IMR-90 (cell line): ENCODE measurements around the gene ARID3C. TPM values are rescaled to one million over a fixed set of nuclear protein-coding genes. Genes with fewer than 3 reads are reported as not detected.

Experiments
- ATAC-seq: fragments of 200-7000 bp; cut with Tn5 transposase; 2 replicates; pipeline ENCODE4 v1.9.1; 2020; ENCODE audit warnings: low read depth, mild to moderate bottlenecking, moderate library complexity
- BruUV-seq: library from RNA; stranded (reverse); fragments of 400-500 nt; replicated peaks from 2 replicates; lab custom pipeline; 2021; lab: Mats Ljungman, UMichigan
- CTCF ChIA-PET: fragments of 300-600 bp; formaldehyde crosslinking; extraction: SDS; loops from one replicate; lab custom pipeline; 2021; ENCODE audit warnings: antibody characterized with exemption; lab: Yijun Ruan, JAX
- POLR2A ChIA-PET: fragments of 300-600 bp; sonication (Branson Sonifier 250); formaldehyde crosslinking; loops from one replicate; lab custom pipeline; 2022; ENCODE audit warnings: antibody characterized with exemption; ENCODE audit not compliant: unreplicated experiment; lab: Charles Lee
- DNase-seq: peaks from one replicate; pipeline ENCODE4 v3.0.0; 2013
- H2AFZ ChIP-seq: replicated peaks from 2 replicates; pipeline ENCODE3; 2013; ENCODE audit warnings: low read length, mild to moderate bottlenecking; ENCODE audit not compliant: poor library complexity
- H2AK5ac ChIP-seq: 2 replicates; pipeline ENCODE4 v1.6.1; 2013; ENCODE audit warnings: low read depth, low read length, inconsistent platforms
- H2AK9ac ChIP-seq: replicated peaks from 2 replicates; pipeline ENCODE3; 2013; ENCODE audit warnings: mild to moderate bottlenecking, low read depth, low read length, moderate library complexity; ENCODE audit not compliant: poor library complexity
- H2BK120ac ChIP-seq: 2 replicates; pipeline ENCODE4 v1.6.1; 2013; ENCODE audit warnings: low read depth, low read length, inconsistent platforms
- H2BK15ac ChIP-seq: 3 replicates; pipeline ENCODE4 v1.6.1; 2013; ENCODE audit warnings: low read depth, low read length, inconsistent platforms
- H2BK20ac ChIP-seq: 2 replicates; pipeline ENCODE4 v1.6.1; 2013; ENCODE audit warnings: low read depth, mild to moderate bottlenecking, inconsistent platforms, low read length, moderate library complexity
- H2BK5ac ChIP-seq: 2 replicates; pipeline ENCODE4 v1.6.1; 2013; ENCODE audit warnings: mild to moderate bottlenecking, low read depth, low read length, inconsistent platforms; ENCODE audit not compliant: poor library complexity, severe bottlenecking
- H3K14ac ChIP-seq: replicated peaks from 2 replicates; pipeline ENCODE4 v1.6.1; 2013; ENCODE audit warnings: low read depth, low read length, inconsistent platforms
- H3K18ac ChIP-seq: 2 replicates; pipeline ENCODE4 v1.6.1; 2013; ENCODE audit warnings: low read depth, low read length, control low read depth
- H3K23ac ChIP-seq: 2 replicates; pipeline ENCODE4 v1.6.1; 2013; ENCODE audit warnings: low read depth, low read length, inconsistent platforms
- H3K27ac ChIP-seq: 2 replicates; pipeline ENCODE4 v1.5.1; 2013; ENCODE audit warnings: mild to moderate bottlenecking, control low read depth, low read length; ENCODE audit not compliant: insufficient read depth
- H3K27me3 ChIP-seq: 2 replicates; pipeline ENCODE4 v1.6.1; 2013; ENCODE audit warnings: low read length; ENCODE audit not compliant: control insufficient read depth, insufficient read depth
- H3K36me3 ChIP-seq: 2 replicates; pipeline ENCODE4 v1.6.1; 2013; ENCODE audit warnings: low read length, mixed read lengths; ENCODE audit not compliant: control insufficient read depth, insufficient read depth
- H3K4ac ChIP-seq: 2 replicates; pipeline ENCODE4 v1.6.1; 2013; ENCODE audit warnings: low read depth, low read length, inconsistent platforms
- H3K4me1 ChIP-seq: 2 replicates; pipeline ENCODE4 v1.6.1; 2013; ENCODE audit warnings: low read length, mixed read lengths; ENCODE audit not compliant: control insufficient read depth, insufficient read depth
- H3K4me2 ChIP-seq: 2 replicates; pipeline ENCODE4 v1.6.1; 2013; ENCODE audit warnings: low read depth, mild to moderate bottlenecking, control low read depth, low read length, moderate library complexity
- H3K4me3 ChIP-seq: 2 replicates; pipeline ENCODE4 v1.5.1; 2013; ENCODE audit warnings: low read depth, mild to moderate bottlenecking, control low read depth, low read length, moderate library complexity; ENCODE audit not compliant: insufficient read depth
- H3K56ac ChIP-seq: 2 replicates; pipeline ENCODE4 v1.6.1; 2013; ENCODE audit warnings: low read length, inconsistent platforms; ENCODE audit not compliant: insufficient read depth; ENCODE audit errors: extremely low read depth
- H3K79me1 ChIP-seq, 2 experiments: 2 replicates each; pipeline ENCODE4 v1.6.1; 2013; ENCODE audit warnings: low read length in 2 of 2, inconsistent platforms in 1 of 2, low read depth in 1 of 2
- H3K9ac ChIP-seq: 2 replicates; pipeline ENCODE4 v1.6.1; 2013; ENCODE audit warnings: low read depth, low read length, control low read depth
- H3K9me1 ChIP-seq: 2 replicates; pipeline ENCODE4 v1.6.1; 2013; ENCODE audit warnings: low read length, inconsistent platforms; ENCODE audit not compliant: insufficient read depth
- H3K9me3 ChIP-seq: 2 replicates; pipeline ENCODE4 v1.6.1; 2013; ENCODE audit warnings: low read length; ENCODE audit not compliant: control insufficient read depth, insufficient read depth
- H4K20me1 ChIP-seq: 2 replicates; pipeline ENCODE4 v1.6.1; 2013; ENCODE audit warnings: low read length, inconsistent platforms; ENCODE audit not compliant: insufficient read depth
- H4K5ac ChIP-seq: 2 replicates; pipeline ENCODE4 v1.6.1; 2013; ENCODE audit warnings: mild to moderate bottlenecking, low read depth, low read length, control low read depth
- H4K8ac ChIP-seq, 2 experiments: 2 replicates each; pipeline ENCODE4 v1.6.1; 2013; ENCODE audit warnings: low read depth in 2 of 2, low read length in 2 of 2, control low read depth in 1 of 2, inconsistent platforms in 1 of 2
- H4K91ac ChIP-seq: 2 replicates; pipeline ENCODE4 v1.6.1; 2013; ENCODE audit warnings: low read depth, low read length, inconsistent platforms; ENCODE audit not compliant: insufficient read depth
- BHLHE40 ChIP-seq: fragments of 150-350 bp; IDR thresholded peaks from 2 replicates; pipeline ENCODE4 v1.6.1; 2016; ENCODE audit warnings: mild to moderate bottlenecking, low read depth, low read length
- CEBPB ChIP-seq: IDR thresholded peaks from 2 replicates; pipeline ENCODE4 v1.6.1; 2012; ENCODE audit warnings: low read depth, low read length, improper control_type of control experiment
- CHD1 ChIP-seq: IDR thresholded peaks from 2 replicates; pipeline ENCODE4 v1.6.1; 2012; ENCODE audit warnings: low read depth, low read length, improper control_type of control experiment
- FOS ChIP-seq: fragments of 150-350 bp; IDR thresholded peaks from 2 replicates; pipeline ENCODE4 v1.6.1; 2016; ENCODE audit warnings: low read depth, low read length
- MAFK ChIP-seq: IDR thresholded peaks from 2 replicates; pipeline ENCODE4 v1.6.1; 2012; ENCODE audit warnings: low read depth, low read length, improper control_type of control experiment
- MAZ ChIP-seq: IDR thresholded peaks from 2 replicates; pipeline ENCODE4 v1.6.1; 2012; ENCODE audit warnings: low read depth, mild to moderate bottlenecking, low read length, improper control_type of control experiment, moderate library complexity, borderline replicate concordance
- MXI1 ChIP-seq: IDR thresholded peaks from 2 replicates; pipeline ENCODE4 v1.6.1; 2012; ENCODE audit warnings: low read depth, mild to moderate bottlenecking, low read length, moderate library complexity, borderline replicate concordance
- NFE2L2 ChIP-seq: fragments of 150-350 bp; IDR thresholded peaks from 2 replicates; pipeline ENCODE4 v1.6.1; 2016; ENCODE audit warnings: low read depth, mild to moderate bottlenecking, low read length
- POLR2A ChIP-seq: IDR thresholded peaks from 2 replicates; pipeline ENCODE4 v1.6.1; 2012; ENCODE audit warnings: mild to moderate bottlenecking, low read depth, low read length
- RAD21 ChIP-seq: IDR thresholded peaks from 2 replicates; pipeline ENCODE4 v1.6.1; 2012; ENCODE audit warnings: low read length, improper control_type of control experiment
- RCOR1 ChIP-seq: IDR thresholded peaks from 2 replicates; pipeline ENCODE4 v1.6.1; 2012; ENCODE audit warnings: mild to moderate bottlenecking, low read length, improper control_type of control experiment; ENCODE audit not compliant: insufficient replicate concordance
- RFX5 ChIP-seq: IDR thresholded peaks from 2 replicates; pipeline ENCODE4 v1.8.0; 2012; ENCODE audit warnings: low read depth, mild to moderate bottlenecking, low read length, moderate library complexity
- SMC3 ChIP-seq: fragments of 150-350 bp; IDR thresholded peaks from 2 replicates; pipeline ENCODE4 v1.6.1; 2016; ENCODE audit warnings: low read depth, mild to moderate bottlenecking, antibody characterized with exemption, low read length, moderate library complexity
- WGBS, 2 experiments: methylation state at CpG; one replicate each; pipeline versions ENCODE4 v1.1.5 to v1.1.7; 2013; ENCODE audit warnings: missing lambda C conversion rate in 2 of 2; ENCODE audit not compliant: insufficient read length in 1 of 2; ENCODE audit errors: extremely low coverage in 2 of 2; 5-methylcytosine and 5-hydroxymethylcytosine counted together
- dilution Hi-C: fragments of 300-500 bp; cut with HindIII; formaldehyde crosslinking; loops from one replicate; pipeline ENCODE4 v1.14.3; 2018; ENCODE audit warnings: low sequenced_read_pairs; ENCODE audit not compliant: unreplicated experiment
- in situ Hi-C: fragments of 300-500 bp; cut with MboI; formaldehyde crosslinking; loops from 3 replicates; pipeline ENCODE4 v1.14.3; 2019; ENCODE audit warnings: low sequenced_read_pairs, inconsistent platforms, mixed read lengths
- intact Hi-C: fragments of 100-400 bp; cut with micrococcal nuclease; formaldehyde crosslinking; loops from 2 replicates; pipeline ENCODE4 v1.10.0; 2022
- polyA plus RNA-seq, 3 experiments: library from polyadenylated mRNA; depleted of rRNA; stranded (reverse); fragments of >200 nt; gene quantifications; 2 replicates each; pipeline ENCODE4 v1.2.3, GENCODE V29; 2012; ENCODE audit warnings: low replicate concordance in 1 of 3
- total RNA-seq: library from RNA; depleted of rRNA; stranded (reverse); fragments of >200 nt; gene quantifications from 2 replicates; pipeline ENCODE4 v1.2.3, GENCODE V29; 2012
- TF ChIP-seq, protein P1 (sequence below): fragments of 150-350 bp; IDR thresholded peaks from 2 replicates; pipeline ENCODE4 v1.6.1; 2017; ENCODE audit warnings: mild to moderate bottlenecking, antibody characterized with exemption, low read length, low read depth
- TF ChIP-seq, protein P2 (sequence below): fragments of 150-350 bp; IDR thresholded peaks from 2 replicates; pipeline ENCODE4 v1.6.1; 2016; ENCODE audit warnings: low read depth, mild to moderate bottlenecking, low read length, moderate library complexity, borderline replicate concordance
- TF ChIP-seq, protein P3 (sequence below): conservative IDR thresholded peaks from 2 replicates; pipeline ENCODE4 v1.5.1; 2012; ENCODE audit warnings: mild to moderate bottlenecking, low read depth, low read length, improper control_type of control experiment

Gene ARID3C
- total and polyA plus RNA-seq, 2 of the 4 experiments (the other 2 are of a cell fraction): 0.07 TPM; not detected in 1

DNA sequence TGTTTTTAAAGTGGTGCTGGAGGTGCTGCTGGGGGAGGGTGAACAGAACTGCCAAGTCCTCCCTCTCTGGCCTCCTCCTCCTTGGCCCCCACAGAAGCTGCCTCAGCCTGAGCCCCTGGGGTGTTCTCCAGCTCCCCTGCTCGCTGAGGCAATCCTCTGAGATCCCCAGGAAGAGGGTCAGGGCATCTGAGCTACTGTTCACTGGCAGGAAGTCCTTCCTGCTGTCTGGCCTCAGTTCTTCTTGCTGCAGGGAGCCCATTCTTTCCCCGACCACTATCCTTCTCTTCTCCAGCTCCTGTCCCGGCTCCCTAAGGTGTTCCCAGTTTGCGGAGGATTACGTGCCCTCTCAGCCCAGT, 49.1 kb downstream of the ARID3C start:
- dilution Hi-C loops: no loop called here
- H2AK5ac ChIP-seq: no peak overlapping the region
- CTCF ChIA-PET: interaction anchor here (0.9 to 3.0 kb wide), 3 partner anchors 12 to 33 kb away, joined by 3 to 8 read pairs (median 3); no protein-coding TSS in a partner anchor
- no peak overlapping the region for H2BK20ac ChIP-seq
- H3K79me1 ChIP-seq: no peaks in the 10 kb centered on the region
- in situ Hi-C loops: no loop called here
- no peak overlapping the region for H3K14ac ChIP-seq
- no peak for ATAC-seq
- no peak overlapping the region for H3K27ac ChIP-seq
- no peak overlapping the region for H3K18ac ChIP-seq
- no peak for DNase-seq
- H2BK15ac ChIP-seq: no peak overlapping the region
- H2AFZ ChIP-seq: no peak overlapping the region
- BruUV-seq: no TSS peak
- no peaks in the 10 kb centered on the region for H3K36me3 ChIP-seq
- no peak overlapping the region for H3K9ac ChIP-seq
- POLR2A ChIA-PET: no interaction called here
- H3K23ac ChIP-seq: no peak overlapping the region
- no peak overlapping the region for H2BK5ac ChIP-seq
- intact Hi-C loops: no loop called here
- no peaks in the 10 kb centered on the region; the same call in 1 of the 2 replicates for H3K9me1 ChIP-seq
- H3K27me3 ChIP-seq: peaks cover 91% of the 10 kb centered on the region
- no peaks in the 10 kb centered on the region for H4K20me1 ChIP-seq
- no peak overlapping the region for H2BK120ac ChIP-seq
- H4K91ac ChIP-seq: no peak overlapping the region
- no peak overlapping the region for H4K5ac ChIP-seq
- H3K4me1 ChIP-seq: no peaks in the 10 kb centered on the region
- H3K56ac ChIP-seq: no peak overlapping the region
- H3K4ac ChIP-seq: no peak overlapping the region
- TF ChIP-seq CHD1 (no peak), POLR2A (no peak), RCOR1 (no peak), FOS (no peak), NFE2L2 (no peak), RFX5 (no peak), SMC3 (no peak), MAFK (no peak), CEBPB (no peak), MXI1 (no peak), MAZ (no peak), BHLHE40 (no peak), RAD21 (no peak)
- TF ChIP-seq, protein P1, sequence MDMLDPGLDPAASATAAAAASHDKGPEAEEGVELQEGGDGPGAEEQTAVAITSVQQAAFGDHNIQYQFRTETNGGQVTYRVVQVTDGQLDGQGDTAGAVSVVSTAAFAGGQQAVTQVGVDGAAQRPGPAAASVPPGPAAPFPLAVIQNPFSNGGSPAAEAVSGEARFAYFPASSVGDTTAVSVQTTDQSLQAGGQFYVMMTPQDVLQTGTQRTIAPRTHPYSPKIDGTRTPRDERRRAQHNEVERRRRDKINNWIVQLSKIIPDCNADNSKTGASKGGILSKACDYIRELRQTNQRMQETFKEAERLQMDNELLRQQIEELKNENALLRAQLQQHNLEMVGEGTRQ: no peak
- TF ChIP-seq, protein P2, sequence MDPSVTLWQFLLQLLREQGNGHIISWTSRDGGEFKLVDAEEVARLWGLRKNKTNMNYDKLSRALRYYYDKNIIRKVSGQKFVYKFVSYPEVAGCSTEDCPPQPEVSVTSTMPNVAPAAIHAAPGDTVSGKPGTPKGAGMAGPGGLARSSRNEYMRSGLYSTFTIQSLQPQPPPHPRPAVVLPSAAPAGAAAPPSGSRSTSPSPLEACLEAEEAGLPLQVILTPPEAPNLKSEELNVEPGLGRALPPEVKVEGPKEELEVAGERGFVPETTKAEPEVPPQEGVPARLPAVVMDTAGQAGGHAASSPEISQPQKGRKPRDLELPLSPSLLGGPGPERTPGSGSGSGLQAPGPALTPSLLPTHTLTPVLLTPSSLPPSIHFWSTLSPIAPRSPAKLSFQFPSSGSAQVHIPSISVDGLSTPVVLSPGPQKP: no peak
- TF ChIP-seq, protein P3, sequence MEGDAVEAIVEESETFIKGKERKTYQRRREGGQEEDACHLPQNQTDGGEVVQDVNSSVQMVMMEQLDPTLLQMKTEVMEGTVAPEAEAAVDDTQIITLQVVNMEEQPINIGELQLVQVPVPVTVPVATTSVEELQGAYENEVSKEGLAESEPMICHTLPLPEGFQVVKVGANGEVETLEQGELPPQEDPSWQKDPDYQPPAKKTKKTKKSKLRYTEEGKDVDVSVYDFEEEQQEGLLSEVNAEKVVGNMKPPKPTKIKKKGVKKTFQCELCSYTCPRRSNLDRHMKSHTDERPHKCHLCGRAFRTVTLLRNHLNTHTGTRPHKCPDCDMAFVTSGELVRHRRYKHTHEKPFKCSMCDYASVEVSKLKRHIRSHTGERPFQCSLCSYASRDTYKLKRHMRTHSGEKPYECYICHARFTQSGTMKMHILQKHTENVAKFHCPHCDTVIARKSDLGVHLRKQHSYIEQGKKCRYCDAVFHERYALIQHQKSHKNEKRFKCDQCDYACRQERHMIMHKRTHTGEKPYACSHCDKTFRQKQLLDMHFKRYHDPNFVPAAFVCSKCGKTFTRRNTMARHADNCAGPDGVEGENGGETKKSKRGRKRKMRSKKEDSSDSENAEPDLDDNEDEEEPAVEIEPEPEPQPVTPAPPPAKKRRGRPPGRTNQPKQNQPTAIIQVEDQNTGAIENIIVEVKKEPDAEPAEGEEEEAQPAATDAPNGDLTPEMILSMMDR: no peak
- H4K8ac ChIP-seq: no peak overlapping the region
- no peak overlapping the region for H3K4me3 ChIP-seq
- H3K4me2 ChIP-seq: no peak overlapping the region
- no peak overlapping the region for H2AK9ac ChIP-seq
- no peaks in the 10 kb centered on the region for H3K9me3 ChIP-seq
- WGBS, 2 experiments: 80% methylated on average over 1 of the region's 5 CpGs; no CpG with 5 or more reads in 1 of the 2 experiments
